Measurements from ENCODE around the gene SESN2.
"Not testable (repeated sequence)": the region's sequence is repeated elsewhere in the genome, so short reads cannot be mapped to it uniquely, and the experiment has no call there.

The SESN2 gene

GRCh38 chr1:28323720-28324119 is 64.4 kb downstream of the SESN2 start:
- Histone ChIP-seq H3K27me3 (ENCODE audit: insufficient read depth, low read length, poor library complexity, severe bottlenecking) (no peaks in the 10 kb centered on the region), H3K79me2 (ENCODE audit: insufficient read depth, low read length) (peaks cover 6% of the 10 kb centered on the region), H3K9me2 (replicated peaks; ENCODE audit: low read depth, low read length) (no peaks in the 10 kb centered on the region), H4K20me1 (ENCODE audit: insufficient read depth, low read length, poor library complexity, severe bottlenecking) (no peaks in the 10 kb centered on the region), H3K36me3 (ENCODE audit: insufficient read depth, low read length) (no peaks in the 10 kb centered on the region), H3K4me2 (ENCODE audit: low read depth, low read length, poor library complexity, severe bottlenecking) (no peak overlapping the region), H3K4me3 (ENCODE audit: low read length, poor library complexity, severe bottlenecking) (no peak overlapping the region), H3K9ac (ENCODE audit: low read depth, low read length, poor library complexity, severe bottlenecking) (no peak overlapping the region), H3K9me3 (ENCODE audit: insufficient read depth, low read depth, low read length) (no peaks in the 10 kb centered on the region), H3K4me1 (ENCODE audit: insufficient read depth, low read length, poor library complexity, severe bottlenecking) (no peaks in the 10 kb centered on the region), H3F3A (ENCODE audit: low read depth) (0 out of 2 replicates have a peak, but pooled peaks cover 3% of the 10 kb centered on the region), H2AFZ (ENCODE audit: low read length) (no peak overlapping the region)
- TF ChIP-seq EZH2phosphoT487 (IDR thresholded peaks at IDR 0.05; ENCODE audit: borderline replicate concordance) (no peak), CTCF (conservative IDR thresholded peaks at IDR 0.05; ENCODE audit: low read length) (no peak)

GRCh38 chr1:28326515-28326914 is 67.2 kb downstream of the SESN2 start:
- peaks cover 9% of the 10 kb centered on the region for H3K4me1 ChIP-seq (ENCODE audit: insufficient read depth, low read length, poor library complexity, severe bottlenecking)

GRCh38 chr1:28326984-28327383 is 67.7 kb downstream of the SESN2 start:
- no peak overlapping the region for H2AFZ ChIP-seq (ENCODE audit: low read length)

More at GRCh38 chr1:28326515-28326914, 67.2 kb downstream of the SESN2 start:
- Histone ChIP-seq H3K36me3 (ENCODE audit: insufficient read depth, low read length) (no peaks in the 10 kb centered on the region), H3K9me2 (replicated peaks; ENCODE audit: low read depth, low read length) (no peaks in the 10 kb centered on the region), H4K20me1 (ENCODE audit: insufficient read depth, low read length, poor library complexity, severe bottlenecking) (peaks cover 10% of the 10 kb centered on the region), H3K9me3 (ENCODE audit: insufficient read depth, low read depth, low read length) (no peaks in the 10 kb centered on the region), H3K4me2 (ENCODE audit: low read depth, low read length, poor library complexity, severe bottlenecking) (no peak overlapping the region), H3K27me3 (ENCODE audit: insufficient read depth, low read length, poor library complexity, severe bottlenecking) (no peaks in the 10 kb centered on the region), H3F3A (ENCODE audit: low read depth) (0 out of 2 replicates have a peak, but pooled peaks cover 5% of the 10 kb centered on the region), H3K4me3 (ENCODE audit: low read length, poor library complexity, severe bottlenecking) (no peak overlapping the region), H2AFZ (ENCODE audit: low read length) (no peak overlapping the region), H3K79me2 (ENCODE audit: insufficient read depth, low read length) (peaks cover 31% of the 10 kb centered on the region), H3K9ac (ENCODE audit: low read depth, low read length, poor library complexity, severe bottlenecking) (no peak overlapping the region)
- TF ChIP-seq CTCF (conservative IDR thresholded peaks at IDR 0.05; ENCODE audit: low read length): no peak
- TF ChIP-seq EZH2phosphoT487 (IDR thresholded peaks at IDR 0.05; ENCODE audit: borderline replicate concordance): no peak

GRCh38 chr1:28327431-28327830 is 68.1 kb downstream of the SESN2 start:
- H3K9me2 ChIP-seq (replicated peaks; ENCODE audit: low read depth, low read length); H3K36me3 ChIP-seq (ENCODE audit: insufficient read depth, low read length); H4K20me1 ChIP-seq (ENCODE audit: insufficient read depth, low read length, poor library complexity, severe bottlenecking); H2AFZ ChIP-seq (ENCODE audit: low read length); H3K4me3 ChIP-seq (ENCODE audit: low read length, poor library complexity, severe bottlenecking); H3K27me3 ChIP-seq (ENCODE audit: insufficient read depth, low read length, poor library complexity, severe bottlenecking); H3K9ac ChIP-seq (ENCODE audit: low read depth, low read length, poor library complexity, severe bottlenecking); H3K4me2 ChIP-seq (ENCODE audit: low read depth, low read length, poor library complexity, severe bottlenecking); H3F3A ChIP-seq (ENCODE audit: low read depth); H3K9me3 ChIP-seq (ENCODE audit: insufficient read depth, low read depth, low read length): not testable (repeated sequence)
- Histone ChIP-seq H3K4me1 (ENCODE audit: insufficient read depth, low read length, poor library complexity, severe bottlenecking) (peaks cover 17% of the 10 kb centered on the region), H3K79me2 (ENCODE audit: insufficient read depth, low read length) (peaks cover 39% of the 10 kb centered on the region)

More at GRCh38 chr1:28326984-28327383, 67.7 kb downstream of the SESN2 start:
- Histone ChIP-seq H4K20me1 (ENCODE audit: insufficient read depth, low read length, poor library complexity, severe bottlenecking) (peaks cover 10% of the 10 kb centered on the region), H3K9me2 (replicated peaks; ENCODE audit: low read depth, low read length) (no peaks in the 10 kb centered on the region), H3K9me3 (ENCODE audit: insufficient read depth, low read depth, low read length) (no peaks in the 10 kb centered on the region), H3K27me3 (ENCODE audit: insufficient read depth, low read length, poor library complexity, severe bottlenecking) (no peaks in the 10 kb centered on the region), H3K9ac (ENCODE audit: low read depth, low read length, poor library complexity, severe bottlenecking) (no peak overlapping the region), H3K4me3 (ENCODE audit: low read length, poor library complexity, severe bottlenecking) (no peak overlapping the region), H3F3A (ENCODE audit: low read depth) (0 out of 2 replicates have a peak, but pooled peaks cover 5% of the 10 kb centered on the region), H3K36me3 (ENCODE audit: insufficient read depth, low read length) (no peaks in the 10 kb centered on the region), H3K4me2 (ENCODE audit: low read depth, low read length, poor library complexity, severe bottlenecking) (no peak overlapping the region), H3K4me1 (ENCODE audit: insufficient read depth, low read length, poor library complexity, severe bottlenecking) (peaks cover 13% of the 10 kb centered on the region), H3K79me2 (ENCODE audit: insufficient read depth, low read length) (peaks cover 35% of the 10 kb centered on the region)
- no peak for TF ChIP-seq EZH2phosphoT487 (IDR thresholded peaks at IDR 0.05; ENCODE audit: borderline replicate concordance)
- no peak for TF ChIP-seq CTCF (conservative IDR thresholded peaks at IDR 0.05; ENCODE audit: low read length)
